ENCODE measurements around the gene ATP8B4.

ATP8B4 gene

GRCh38 chr15:50082066-50082465 is 37.0 kb downstream of the ATP8B4 start:
- no peak overlapping the region for H3K9ac ChIP-seq
- no peak overlapping the region for H3K4me3 ChIP-seq (IDR thresholded peaks at IDR 0.05; ENCODE audit: insufficient read depth, low read depth, low read length)
- H3K27ac ChIP-seq, result no peak overlapping the region
- TF ChIP-seq, protein P1, sequence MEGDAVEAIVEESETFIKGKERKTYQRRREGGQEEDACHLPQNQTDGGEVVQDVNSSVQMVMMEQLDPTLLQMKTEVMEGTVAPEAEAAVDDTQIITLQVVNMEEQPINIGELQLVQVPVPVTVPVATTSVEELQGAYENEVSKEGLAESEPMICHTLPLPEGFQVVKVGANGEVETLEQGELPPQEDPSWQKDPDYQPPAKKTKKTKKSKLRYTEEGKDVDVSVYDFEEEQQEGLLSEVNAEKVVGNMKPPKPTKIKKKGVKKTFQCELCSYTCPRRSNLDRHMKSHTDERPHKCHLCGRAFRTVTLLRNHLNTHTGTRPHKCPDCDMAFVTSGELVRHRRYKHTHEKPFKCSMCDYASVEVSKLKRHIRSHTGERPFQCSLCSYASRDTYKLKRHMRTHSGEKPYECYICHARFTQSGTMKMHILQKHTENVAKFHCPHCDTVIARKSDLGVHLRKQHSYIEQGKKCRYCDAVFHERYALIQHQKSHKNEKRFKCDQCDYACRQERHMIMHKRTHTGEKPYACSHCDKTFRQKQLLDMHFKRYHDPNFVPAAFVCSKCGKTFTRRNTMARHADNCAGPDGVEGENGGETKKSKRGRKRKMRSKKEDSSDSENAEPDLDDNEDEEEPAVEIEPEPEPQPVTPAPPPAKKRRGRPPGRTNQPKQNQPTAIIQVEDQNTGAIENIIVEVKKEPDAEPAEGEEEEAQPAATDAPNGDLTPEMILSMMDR (conservative IDR thresholded peaks at IDR 0.05; ENCODE audit: low read depth, low read length), result no peak
- no peaks in the 10 kb centered on the region for H3K36me3 ChIP-seq (ENCODE audit: insufficient read depth)
- no peaks in the 10 kb centered on the region for H4K20me1 ChIP-seq (ENCODE audit: insufficient read depth)
- H3K4me1 ChIP-seq (ENCODE audit: low read depth, poor library complexity, severe bottlenecking), result no peaks in the 10 kb centered on the region
- no peak overlapping the region for H3K4me2 ChIP-seq
- H3K79me2 ChIP-seq (ENCODE audit: insufficient read depth, low read depth), result no peaks in the 10 kb centered on the region
- H3K27me3 ChIP-seq (ENCODE audit: insufficient read depth, low read depth), result no peaks in the 10 kb centered on the region
- no peak overlapping the region for H2AFZ ChIP-seq (ENCODE audit: low read depth)

DNA sequence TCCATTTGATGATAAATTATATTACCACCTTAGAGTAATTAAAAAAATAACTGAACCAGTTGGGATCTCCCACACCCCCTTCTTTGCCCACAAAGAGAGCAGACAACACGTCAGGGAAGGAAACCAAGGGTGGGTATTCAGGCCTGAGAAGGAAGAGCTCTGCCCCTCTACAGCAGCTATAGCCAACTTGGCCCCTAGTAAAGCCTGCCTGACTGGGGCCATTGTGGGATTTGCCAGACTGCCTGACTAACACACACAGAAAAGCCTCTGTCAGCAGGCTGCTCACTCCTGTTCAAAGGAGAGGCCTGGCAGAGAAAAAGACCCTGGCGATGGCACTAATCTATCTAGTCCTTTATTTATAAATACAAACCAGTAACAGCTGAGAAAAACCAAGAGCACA is 41.4 kb downstream of the ATP8B4 start:
- TF ChIP-seq, protein P1 (conservative IDR thresholded peaks at IDR 0.05; ENCODE audit: low read depth, low read length), result no peak
- Histone ChIP-seq H2AFZ (ENCODE audit: low read depth) (no peak overlapping the region), H3K27me3 (ENCODE audit: insufficient read depth, low read depth) (no peaks in the 10 kb centered on the region), H3K27ac (no peak overlapping the region), H3K9ac (no peak overlapping the region), H4K20me1 (ENCODE audit: insufficient read depth) (no peaks in the 10 kb centered on the region), H3K4me3 (IDR thresholded peaks at IDR 0.05; ENCODE audit: insufficient read depth, low read depth, low read length) (no peak overlapping the region), H3K36me3 (ENCODE audit: insufficient read depth) (no peaks in the 10 kb centered on the region), H3K4me2 (no peak overlapping the region), H3K4me1 (ENCODE audit: low read depth, poor library complexity, severe bottlenecking) (no peaks in the 10 kb centered on the region), H3K79me2 (ENCODE audit: insufficient read depth, low read depth) (no peaks in the 10 kb centered on the region)

GRCh38 chr15:50077176-50077575 is 41.9 kb downstream of the ATP8B4 start:
- Histone ChIP-seq H3K79me2 (ENCODE audit: insufficient read depth, low read depth) (no peaks in the 10 kb centered on the region), H3K4me1 (ENCODE audit: low read depth, poor library complexity, severe bottlenecking) (no peaks in the 10 kb centered on the region), H2AFZ (ENCODE audit: low read depth) (no peak overlapping the region), H4K20me1 (ENCODE audit: insufficient read depth) (no peaks in the 10 kb centered on the region), H3K4me3 (IDR thresholded peaks at IDR 0.05; ENCODE audit: insufficient read depth, low read depth, low read length) (no peak overlapping the region), H3K27me3 (ENCODE audit: insufficient read depth, low read depth) (no peaks in the 10 kb centered on the region), H3K9ac (no peak overlapping the region), H3K4me2 (no peak overlapping the region), H3K36me3 (ENCODE audit: insufficient read depth) (no peaks in the 10 kb centered on the region), H3K27ac (no peak overlapping the region)
- TF ChIP-seq, protein P1 (conservative IDR thresholded peaks at IDR 0.05; ENCODE audit: low read depth, low read length), result no peak

DNA sequence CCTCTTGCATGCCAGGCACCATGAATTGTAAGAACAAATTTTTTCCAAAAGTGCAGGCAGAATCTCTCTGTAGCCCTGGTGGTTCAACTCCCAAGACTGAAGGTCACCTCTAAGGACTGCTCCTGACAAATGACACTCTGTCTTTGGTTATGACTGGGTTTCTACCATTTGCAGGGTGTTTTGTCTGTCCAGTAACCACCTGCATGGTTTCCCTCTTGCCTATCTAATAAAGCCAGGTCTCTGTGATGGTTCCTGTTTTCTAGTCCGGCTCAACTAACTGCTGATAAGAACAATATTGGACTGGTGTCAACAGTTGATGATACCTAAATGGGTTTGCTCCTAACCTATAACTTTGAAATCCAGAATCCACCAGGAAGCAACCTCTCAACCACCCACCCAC is 43.7 kb downstream of the ATP8B4 start:
- Histone ChIP-seq H2AFZ (ENCODE audit: low read depth) (no peak overlapping the region), H3K4me1 (ENCODE audit: low read depth, poor library complexity, severe bottlenecking) (no peaks in the 10 kb centered on the region), H3K79me2 (ENCODE audit: insufficient read depth, low read depth) (no peaks in the 10 kb centered on the region), H3K27ac (no peak overlapping the region), H3K27me3 (ENCODE audit: insufficient read depth, low read depth) (no peaks in the 10 kb centered on the region), H3K9ac (no peak overlapping the region), H4K20me1 (ENCODE audit: insufficient read depth) (no peaks in the 10 kb centered on the region), H3K4me2 (no peak overlapping the region), H3K36me3 (ENCODE audit: insufficient read depth) (no peaks in the 10 kb centered on the region), H3K4me3 (IDR thresholded peaks at IDR 0.05; ENCODE audit: insufficient read depth, low read depth, low read length) (no peak overlapping the region)
- TF ChIP-seq, protein P1 (conservative IDR thresholded peaks at IDR 0.05; ENCODE audit: low read depth, low read length), result no peak

Data from KMS-11 (cell line).